Activated CD4-positive, alpha-beta T cell treated with anti-CD3 and anti-CD28 coated beads, Interleukin-2, amount 50 U/mL, for 48 hours (primary cell): ENCODE data around the gene GBE1.

ENCODE experiments used
- DNase-seq, 2 experiments: peaks; one replicate each; pipeline ENCODE4 v3.0.0-alpha.2; 2020

Gene GBE1

DNA sequence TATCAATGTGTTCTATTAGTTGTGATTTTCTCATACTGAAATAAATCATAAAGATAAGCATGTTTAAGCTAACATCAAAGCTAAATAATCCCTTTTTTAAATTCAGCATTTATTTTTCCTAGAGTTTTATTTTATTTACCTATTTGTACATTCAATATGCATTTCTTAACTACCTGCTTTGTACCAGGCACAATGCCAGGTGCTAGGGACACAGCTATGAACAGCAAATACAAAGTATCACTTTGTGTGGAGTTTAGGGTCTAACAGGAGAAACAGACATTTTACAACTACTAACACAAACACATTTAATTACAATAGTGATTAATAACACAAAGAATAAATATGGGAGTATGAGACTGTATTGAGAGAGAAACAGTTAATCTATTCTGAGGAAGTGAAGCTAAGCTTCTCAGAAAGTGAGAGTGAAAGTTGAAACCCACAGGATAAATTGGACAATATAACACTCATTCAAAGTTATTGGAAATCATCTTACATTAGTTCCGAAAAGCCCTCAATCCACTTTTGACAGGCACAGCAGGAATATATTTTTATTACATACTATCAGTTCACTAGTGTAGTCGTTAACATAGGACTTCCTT, 159.6 kb downstream of the GBE1 start:
- DNase-seq = no peak

DNA sequence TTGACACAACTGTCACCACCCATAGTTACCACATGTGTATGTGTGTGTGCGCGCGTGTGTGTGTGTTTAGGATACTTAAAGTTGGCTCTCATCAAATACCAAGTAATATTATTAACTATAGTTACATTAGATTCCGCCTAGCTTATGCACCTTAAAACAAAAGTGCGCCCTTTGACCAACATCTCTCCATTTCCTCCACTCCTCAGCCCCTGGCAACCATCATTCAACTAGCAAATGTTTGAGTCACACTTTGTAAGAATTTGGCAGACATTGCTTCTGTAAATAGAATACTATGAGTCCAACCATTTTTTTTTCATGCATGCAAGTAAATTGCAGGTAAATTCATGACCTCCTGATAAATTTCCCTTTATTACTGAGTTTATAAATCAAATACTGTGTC, 169.3 kb downstream of the GBE1 start:
- DNase-seq = no peak

DNA sequence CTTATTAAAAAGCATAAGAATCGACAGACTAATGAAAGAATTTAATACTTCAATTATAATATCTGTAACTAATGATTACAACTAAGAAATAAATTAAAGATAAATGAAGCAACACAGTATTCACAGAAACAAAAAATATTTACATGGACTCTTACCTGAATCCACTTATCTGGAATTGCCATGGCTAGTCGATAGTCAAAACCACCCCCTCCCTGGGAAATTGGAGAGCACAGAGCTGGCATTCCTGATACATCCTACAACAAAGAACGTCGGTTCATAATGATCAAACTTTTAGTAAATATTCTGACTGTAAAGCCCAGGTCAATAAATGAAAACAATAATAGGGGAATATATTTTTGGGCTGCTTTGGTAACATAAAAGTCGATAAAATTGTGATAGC, 175.5 kb downstream of the GBE1 start:
- DNase-seq = no peak

DNA sequence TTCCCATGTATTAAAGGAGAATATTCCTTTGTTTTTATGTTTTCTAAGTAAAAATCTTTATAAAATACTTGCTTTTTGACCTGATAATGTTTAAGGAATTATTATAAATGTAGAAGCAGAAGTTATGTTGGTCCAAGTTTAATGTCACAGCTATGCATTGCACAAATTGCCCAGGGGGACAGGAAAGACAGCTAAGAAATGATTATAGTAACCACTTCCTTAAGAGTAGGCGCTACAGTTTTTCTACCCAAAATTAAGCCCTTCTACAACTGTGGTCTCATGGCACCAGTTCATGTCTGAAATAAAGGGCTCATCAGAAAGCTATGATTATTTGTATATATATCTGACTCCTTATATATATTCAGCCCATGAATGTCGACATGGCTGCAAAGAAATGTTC, 176.4 kb downstream of the GBE1 start:
- DNase-seq = no peak

DNA sequence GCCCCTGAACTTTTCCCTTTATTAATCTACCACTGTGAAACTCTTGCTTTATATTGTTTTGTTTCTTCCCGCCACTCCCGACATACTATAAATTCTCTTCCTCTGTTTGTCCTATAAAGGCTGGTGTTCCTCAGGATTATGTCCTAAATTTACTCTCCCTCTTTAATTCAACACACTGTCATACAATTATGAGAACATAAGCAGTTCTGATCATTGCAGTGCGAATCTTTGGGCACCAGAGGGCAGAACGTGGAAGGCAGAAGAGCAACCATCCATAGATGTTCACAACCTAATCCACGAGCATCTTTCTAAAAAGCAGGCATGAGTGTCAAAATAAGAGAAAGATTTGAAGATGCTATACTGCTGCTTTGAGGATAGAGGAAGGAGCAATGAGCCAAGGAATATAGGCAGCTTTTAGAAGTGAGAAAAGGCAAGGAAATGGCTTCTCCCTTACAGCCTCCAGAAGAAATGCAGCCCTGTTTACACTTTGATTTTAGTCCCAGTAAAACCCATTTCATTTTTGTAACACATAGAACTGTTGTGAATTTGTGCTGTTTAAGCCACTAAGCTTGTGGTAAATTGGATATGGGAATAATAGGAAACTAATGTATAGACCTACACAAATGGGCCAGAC, 179.4 kb downstream of the GBE1 start:
- peak; percentile 22 to 23 for DNase-seq

DNA sequence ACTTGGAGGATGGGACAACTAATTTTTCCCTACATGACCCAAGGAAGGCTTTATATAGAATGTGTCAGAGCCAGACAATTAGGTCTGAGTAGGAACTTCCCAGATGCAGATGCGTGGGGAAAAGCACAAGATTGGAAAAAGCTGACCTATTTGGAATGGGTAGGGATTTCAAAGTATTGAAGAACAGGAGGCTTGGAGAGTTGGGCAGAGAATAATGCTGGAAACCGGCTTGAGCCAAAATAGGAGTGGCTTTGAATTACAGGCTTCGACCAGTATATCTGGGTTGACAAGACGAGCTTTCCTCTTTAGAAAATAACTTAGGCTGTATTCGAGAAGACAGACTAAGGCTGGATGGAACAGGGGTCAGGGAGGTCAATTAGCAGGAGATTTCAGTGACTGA, 181.1 kb downstream of the GBE1 start:
- no peak for DNase-seq

DNA sequence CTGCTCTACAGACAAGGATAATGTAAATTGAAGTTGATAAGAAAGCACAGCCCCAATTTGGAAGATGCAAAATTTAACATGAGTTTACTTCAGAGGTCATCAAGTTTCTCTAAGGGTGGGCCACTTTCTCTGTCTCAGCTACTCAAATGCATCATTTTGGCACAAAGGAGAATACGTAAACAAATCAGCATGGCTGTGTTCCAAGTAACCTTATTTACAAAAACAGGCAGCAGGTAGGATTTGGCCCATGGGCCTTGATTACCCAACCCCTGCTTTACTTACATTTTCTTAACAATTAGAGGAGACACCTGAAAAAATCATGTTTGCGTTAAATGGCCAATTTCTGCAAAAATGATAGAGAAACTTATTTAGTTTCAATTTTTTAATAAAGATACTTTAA, 181.7 kb downstream of the GBE1 start:
- no peak for DNase-seq

DNA sequence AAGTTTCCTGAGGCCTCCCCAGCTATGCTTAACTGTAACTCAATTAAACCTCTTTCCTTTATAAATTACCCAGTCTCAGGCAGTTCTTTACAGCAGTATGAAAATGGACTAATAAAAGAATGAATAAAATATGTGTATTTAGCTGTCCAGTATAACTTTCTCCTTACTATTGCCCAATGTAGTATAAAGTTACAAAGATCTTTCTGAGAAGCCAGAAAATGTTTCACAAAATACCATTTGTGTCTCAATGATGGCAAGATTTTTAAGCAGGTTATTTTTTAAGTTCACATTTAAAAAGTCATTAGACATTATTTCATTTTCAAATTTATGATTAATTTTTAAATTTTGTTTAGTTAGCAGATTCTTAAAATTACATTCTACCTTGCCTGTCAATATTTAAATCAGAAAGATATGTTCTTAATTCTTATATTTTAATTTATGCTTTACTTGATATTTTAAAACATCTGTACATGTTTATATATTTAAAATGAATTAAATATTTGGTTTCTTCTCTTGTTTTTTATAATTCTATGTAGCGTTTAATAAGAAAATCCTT, 189.2 kb downstream of the GBE1 start:
- no peak for DNase-seq

DNA sequence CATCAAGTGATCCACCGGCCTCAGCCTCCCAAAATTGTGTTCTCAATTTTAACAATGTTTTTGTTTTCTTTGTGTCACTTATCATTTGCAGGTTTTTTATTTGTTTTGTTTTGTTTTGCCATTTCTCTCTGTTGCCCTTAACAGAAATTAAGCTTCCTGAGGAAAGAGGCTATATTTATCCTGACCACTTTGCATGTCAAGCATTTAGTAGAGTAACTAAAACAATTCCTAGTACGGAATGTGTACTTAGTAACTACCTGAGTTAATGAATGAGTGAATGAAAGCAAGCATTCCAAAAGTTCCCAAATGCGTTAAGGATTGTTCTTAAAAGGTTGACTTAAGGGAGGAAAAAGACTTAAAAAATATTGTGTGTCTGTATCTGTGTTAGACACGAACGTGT, 193.1 kb downstream of the GBE1 start:
- DNase-seq = no peak

DNA sequence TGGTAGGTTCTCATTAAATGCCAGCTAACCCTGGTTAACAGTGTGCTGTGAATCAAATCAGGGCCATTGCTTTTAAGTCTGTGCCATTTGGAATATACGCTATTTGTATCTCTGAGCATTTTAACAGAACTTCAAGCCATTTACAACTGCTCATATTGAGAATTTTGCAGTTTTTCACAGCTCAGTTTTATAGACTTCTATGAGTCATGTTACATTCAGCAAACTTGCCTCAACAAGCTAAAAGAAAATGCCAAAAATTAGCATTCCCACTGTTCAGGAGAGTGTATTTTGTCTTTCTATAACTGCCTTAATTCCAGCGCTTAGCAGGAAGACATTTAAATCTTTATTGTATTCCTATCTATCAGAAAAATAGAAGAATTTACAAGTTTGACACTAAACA, 196.4 kb downstream of the GBE1 start:
- no peak for DNase-seq

DNA sequence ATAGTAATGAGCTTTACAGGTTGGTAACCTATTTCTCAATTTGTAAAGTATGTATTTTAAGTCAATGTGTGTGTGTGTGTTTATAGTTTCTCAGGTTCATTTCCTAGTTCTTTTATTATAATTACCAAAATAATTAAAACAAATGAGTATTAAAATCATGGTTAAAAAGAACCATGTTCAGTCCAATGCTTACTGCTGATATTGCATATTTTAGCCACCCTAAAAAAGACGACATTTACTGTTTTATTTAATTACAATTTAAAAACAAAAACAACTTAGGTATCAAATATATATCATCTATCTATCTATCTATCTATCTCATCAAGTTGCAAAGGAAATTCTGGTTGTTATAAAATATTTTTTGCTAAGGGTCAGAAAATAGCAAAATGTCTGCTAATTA, 203.3 kb downstream of the GBE1 start:
- DNase-seq = no peak

DNA sequence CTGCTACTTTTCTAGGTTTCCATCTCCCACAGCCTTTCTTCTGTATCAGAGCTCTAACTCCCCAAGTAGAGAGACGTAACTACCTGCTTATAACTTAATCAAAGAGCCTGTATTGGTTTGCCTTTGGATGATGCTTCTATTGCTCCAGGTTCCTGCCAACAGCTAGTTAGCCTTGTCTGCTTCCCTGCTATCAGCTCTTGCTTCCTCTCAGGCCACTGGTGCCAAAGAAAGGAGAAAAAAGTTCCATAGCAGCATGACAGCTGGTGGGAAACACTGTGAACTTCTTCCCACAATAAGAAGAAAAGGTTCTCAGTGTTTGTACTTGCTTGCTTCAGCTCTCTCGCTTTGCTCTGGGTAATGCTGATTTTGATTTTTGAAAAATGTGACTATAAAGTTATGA, 206.6 kb downstream of the GBE1 start:
- no peak for DNase-seq

DNA sequence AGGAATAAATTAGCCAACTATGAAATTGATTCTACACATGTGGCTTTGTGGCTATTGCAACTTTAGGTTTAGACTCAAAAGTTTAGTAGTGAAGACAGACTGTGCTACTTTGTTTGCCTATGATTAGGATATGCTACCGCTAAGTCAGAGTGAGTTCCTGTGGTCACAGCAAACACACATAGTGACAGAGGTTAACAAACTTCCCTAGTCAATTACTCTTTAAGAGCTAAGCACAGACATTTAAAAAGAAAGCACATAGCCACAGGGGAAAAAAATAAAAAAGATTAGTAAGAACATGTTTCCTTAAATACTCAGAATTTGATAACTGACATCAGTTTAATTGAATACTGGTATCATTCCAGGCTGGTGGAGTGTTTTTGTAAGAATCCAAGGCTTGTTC, 207.1 kb downstream of the GBE1 start:
- DNase-seq = no peak

DNA sequence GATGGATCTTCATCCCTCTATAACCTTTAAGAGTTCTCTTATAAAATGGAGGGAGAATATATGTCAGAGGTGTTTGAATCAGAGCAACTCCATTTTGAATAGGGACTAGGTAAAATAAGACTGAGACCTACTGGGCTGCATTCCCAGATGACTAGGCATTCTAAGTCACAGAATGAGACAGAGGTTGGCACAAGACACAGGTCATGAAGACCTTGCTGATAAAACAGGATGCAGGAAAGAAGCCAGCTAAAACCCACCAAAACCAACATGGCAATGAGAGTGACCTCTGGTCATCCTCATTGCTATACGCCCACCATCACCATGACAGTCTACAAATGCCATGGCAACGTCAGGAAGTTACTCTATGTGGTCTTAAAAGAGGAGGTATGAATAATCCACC, 211.0 kb downstream of the GBE1 start:
- DNase-seq = no peak

DNA sequence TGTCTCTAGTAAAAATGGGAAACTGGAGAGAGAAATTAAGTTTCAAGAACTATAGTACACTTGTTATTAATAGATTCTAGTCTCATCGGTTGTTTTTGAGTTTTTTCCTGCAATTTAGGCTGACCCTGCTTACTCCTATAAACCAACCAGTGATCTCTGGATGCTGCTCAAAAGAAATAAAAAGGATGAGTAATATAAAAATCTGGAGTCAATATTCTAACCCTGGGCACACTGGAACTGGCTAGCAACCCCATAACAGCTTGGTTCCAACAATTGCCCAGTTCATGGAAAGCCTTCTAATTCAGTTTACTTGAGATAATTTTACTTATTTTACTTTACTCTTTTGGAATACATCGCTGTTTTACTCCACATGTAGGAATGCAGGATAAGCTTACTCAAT, 211.6 kb downstream of the GBE1 start:
- DNase-seq = no peak

DNA sequence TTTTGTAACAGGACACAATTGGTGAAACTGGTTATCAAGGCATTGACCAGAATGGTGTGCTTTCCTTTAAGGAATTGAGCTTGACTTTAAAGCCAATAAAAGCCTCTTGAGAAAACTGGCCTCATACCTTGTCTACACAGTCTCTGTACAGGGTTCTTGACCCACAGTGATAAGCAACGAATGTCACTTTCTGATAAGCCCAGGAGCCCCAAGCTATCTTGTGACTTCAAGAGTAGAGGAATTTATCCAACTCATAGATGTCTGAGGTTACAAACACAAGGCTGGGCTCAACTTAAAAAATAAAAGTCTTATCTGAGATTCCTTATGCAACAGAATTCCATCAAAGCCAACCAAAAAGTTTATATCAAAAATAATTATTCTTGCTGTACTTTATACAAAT, 212.1 kb downstream of the GBE1 start:
- DNase-seq = no peak

DNA sequence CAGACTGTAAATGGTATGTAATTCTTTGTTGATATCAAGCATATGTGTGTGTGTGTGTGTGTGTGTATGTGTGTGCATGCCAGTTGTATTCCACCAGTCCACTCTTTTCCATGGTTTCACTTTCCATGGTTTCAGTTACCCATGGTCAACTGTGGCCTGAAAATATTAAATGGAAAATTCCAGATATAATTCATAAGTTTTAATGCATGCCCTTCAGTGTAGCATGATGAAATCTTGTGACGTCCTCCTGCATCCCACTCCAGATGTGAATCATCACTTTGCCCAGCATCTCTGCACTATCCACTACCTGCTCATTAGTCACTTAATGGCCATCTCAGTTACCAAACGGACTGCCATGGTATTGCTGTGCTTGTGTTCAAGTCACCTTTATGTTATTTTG, 215.9 kb downstream of the GBE1 start:
- DNase-seq = no peak

DNA sequence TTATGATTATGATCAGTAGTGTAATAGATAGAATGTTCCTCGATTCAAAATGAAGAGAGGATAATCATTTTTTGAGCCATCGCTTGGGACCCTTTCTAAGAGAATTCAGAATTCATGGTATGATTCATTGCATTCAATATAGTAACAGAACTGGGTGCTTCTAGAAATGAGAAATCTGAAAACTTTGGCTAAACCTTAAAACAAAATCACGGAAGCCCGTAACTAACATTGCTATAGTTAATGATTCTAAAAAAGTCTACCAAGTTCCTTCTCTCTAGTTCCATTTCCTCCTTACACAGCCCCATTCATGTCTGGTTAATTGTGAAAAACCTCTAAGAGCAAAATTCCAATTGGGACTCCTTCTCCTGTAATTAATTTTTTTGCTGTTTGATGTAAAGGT, 217.1 kb downstream of the GBE1 start:
- no peak for DNase-seq

DNA sequence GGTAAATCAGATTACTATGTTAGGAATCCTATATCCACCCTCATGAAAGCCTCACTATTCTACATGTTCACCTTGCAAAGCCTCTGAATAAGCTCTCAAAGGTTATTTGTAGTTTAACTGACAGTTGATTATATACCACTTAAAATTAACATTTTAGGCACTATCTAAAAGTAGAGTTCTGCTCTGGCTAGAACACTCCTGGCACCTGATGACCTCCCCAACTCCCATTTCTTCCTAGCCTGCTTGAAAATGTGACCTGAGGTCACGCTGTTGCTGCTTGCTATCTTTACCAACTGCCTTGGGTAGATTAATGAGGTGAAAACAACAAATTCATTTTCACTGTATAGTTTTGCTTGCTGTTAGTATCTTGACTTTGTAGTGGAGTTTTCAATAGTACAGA, 220.7 kb downstream of the GBE1 start:
- no peak for DNase-seq

DNA sequence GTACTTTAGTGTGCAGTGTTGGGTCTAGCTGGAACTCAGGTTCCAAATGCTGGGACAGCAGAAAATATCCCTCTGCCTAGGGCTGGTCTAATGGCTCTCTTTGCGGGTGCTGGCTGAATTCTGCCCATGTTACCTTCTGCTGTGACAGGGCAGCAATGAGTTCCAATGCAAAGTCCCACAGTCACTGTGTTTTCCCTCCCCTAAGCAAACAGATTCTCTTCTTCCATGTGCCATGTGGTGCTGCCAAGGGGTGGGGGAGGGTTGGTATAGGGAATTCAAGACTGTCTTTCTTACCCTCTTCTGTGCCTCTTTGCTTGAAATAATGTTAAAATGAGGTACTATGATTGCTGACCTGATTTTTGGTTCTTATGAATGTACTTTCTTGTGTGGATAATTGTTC, 229.6 kb downstream of the GBE1 start:
- no peak for DNase-seq

DNA sequence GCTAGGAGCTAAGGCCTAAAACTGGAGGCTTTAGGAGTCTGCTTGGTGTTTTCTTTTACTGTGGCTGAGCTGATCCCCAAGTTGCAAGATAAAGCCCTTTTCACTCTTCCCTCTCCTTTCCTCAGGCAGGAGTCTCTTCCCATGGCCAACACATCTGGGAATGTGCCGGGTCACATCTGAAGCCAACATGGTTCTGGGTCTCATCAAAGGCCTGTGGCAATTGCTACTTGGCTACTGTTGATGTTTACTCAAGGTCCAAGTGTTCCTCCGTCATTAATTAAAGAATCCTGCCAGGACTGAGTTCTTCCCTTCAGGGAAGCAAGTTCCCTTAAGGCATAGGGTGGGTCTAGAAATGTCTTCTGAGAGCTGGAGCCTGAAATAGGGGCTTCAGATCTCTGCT, 230.2 kb downstream of the GBE1 start:
- DNase-seq = no peak

DNA sequence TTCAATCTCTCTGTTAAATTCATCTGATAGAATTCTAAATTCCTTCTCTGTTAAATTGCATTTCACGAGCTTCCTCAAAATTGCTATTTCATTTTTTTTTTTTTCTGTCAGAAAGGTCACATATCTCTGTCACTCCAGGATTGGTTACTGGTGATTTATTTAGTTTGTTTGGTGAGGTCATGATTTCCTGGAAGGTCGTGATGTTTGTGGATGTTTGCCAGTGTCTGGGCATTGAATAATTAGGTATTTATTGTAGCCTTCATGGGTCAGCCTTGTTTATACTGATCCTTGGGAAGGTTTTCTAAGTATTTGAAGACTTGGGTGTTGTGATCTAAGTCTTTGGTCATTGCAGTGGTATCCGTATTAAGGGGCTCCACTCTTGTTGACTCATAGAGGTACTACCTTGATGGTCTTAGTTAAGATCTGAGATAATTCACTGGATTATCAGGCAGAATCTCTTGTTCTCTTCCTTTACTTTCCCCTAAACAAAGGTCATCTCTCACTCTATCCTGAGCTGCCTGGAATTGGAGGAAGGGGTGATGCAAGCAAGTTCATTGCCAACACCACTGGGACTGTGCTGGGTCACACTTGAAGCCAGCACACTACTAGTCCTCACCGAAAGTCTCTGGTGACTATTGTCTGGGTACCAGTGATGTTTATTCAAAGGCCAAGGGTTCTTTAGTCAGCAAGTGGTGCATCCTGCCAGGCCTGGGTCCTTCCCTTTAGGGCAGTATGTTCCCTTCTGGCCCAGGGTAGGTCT, 231.1 kb downstream of the GBE1 start:
- no peak for DNase-seq

DNA sequence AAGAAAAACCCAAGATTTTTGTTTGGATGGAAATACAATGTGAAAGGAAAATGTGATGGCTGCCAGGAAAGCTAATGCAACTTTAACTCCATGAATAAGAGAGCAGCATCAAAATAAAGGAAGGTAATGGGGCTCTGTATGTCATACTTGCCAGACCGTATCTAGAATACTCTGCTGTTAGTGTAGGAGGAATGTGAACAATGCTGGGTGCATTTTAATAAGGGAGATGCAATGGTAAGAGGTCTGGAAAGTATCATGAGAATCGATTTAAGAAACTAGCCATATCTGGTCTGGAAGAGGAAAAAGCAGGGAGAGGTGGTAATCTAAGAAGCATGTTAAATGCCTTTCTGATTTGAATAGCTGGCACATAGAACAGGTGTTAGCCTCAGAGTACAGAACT, 239.6 kb downstream of the GBE1 start:
- no peak for DNase-seq

DNA sequence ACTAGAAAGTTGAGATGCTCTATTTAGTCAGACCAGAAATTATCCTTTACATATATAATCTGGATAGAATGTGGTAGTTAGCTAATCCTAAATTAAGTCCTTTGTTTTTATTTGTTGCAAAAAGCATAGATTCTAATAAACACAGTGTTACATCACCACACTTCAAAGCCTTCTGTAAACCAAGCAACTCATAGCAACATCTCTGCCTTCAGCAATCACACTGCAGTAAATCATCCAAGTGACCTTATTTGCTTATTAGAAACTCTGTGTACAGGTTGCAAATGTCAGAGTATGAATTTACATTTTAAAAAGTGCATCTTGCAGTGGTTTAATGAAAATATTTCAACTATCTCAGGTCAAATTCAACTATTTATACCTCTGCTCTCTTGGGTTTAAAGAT, 242.5 kb downstream of the GBE1 start:
- DNase-seq = no peak
